Body of pancreas (tissue), 4 donors: ENCODE measurements around the gene OTUB2. TPM values are rescaled to one million over a fixed set of nuclear protein-coding genes. Genes with fewer than 3 reads are reported as not detected.

ENCODE experiments used
- ATAC-seq: fragments of 150-250 bp; one replicate; pipeline ENCODE4 v1.9.1; 2016
- DNase-seq, 4 donors: peaks; one replicate each; pipeline ENCODE4 v3.0.0-alpha.2; 2019
- H3K27ac ChIP-seq, 4 donors: fragments of 200-600 bp; sonication (generic); 1 replicate in 3 of 4; 2 replicates in 1 of 4; pipeline versions ENCODE4 v1.5.1 to v1.6.1; 2016 to 2019; ENCODE audit warnings: mild to moderate bottlenecking in 1 of 4, mixed read lengths in 1 of 4, moderate library complexity in 1 of 4
- H3K27me3 ChIP-seq, 2 donors: fragments of 200-600 bp; sonication (generic); one replicate each; pipeline ENCODE4 v1.6.0; 2016; ENCODE audit warnings: mild to moderate bottlenecking in 1 of 2
- H3K36me3 ChIP-seq, 2 donors: fragments of 200-600 bp; sonication (generic); replicated peaks in 1 of 2; 2 replicates each; pipeline ENCODE4 v1.5.1; 2016; ENCODE audit warnings: low read depth in 2 of 2; ENCODE audit not compliant: insufficient read depth in 1 of 2
- H3K4me1 ChIP-seq: fragments of 200-600 bp; sonication (generic); one replicate; pipeline ENCODE4 v1.6.0; 2016
- H3K4me3 ChIP-seq, 2 donors: fragments of 200-600 bp; sonication (generic); 1 replicate in 1 of 2; 2 replicates in 1 of 2; pipeline ENCODE4 v1.5.1; 2016 to 2019
- H3K9me3 ChIP-seq, 3 donors: fragments of 200-600 bp; sonication (generic); 1 replicate in 2 of 3; 2 replicates in 1 of 3; pipeline ENCODE4 v1.5.1; 2016
- CTCF ChIP-seq, 7 experiments: fragments of 450-650 bp in 4 of 7; fragments of 200-600 bp in 3 of 7; sonication (generic) in 3 of 7; IDR thresholded peaks; one replicate each; pipeline ENCODE4 v1.5.1; 2016 to 2019; ENCODE audit warnings: antibody characterized with exemption in 7 of 7
- POLR2A ChIP-seq, 3 donors: fragments of 450-650 bp; IDR thresholded peaks; one replicate each; pipeline ENCODE4 v1.6.1; 2016; ENCODE audit warnings: antibody characterized with exemption in 3 of 3, mild to moderate bottlenecking in 2 of 3
- WGBS, 2 donors: methylation state at CpG; one replicate each; pipeline ENCODE4 v1.1.5; 2017; 5-methylcytosine and 5-hydroxymethylcytosine counted together
- intact Hi-C: fragments of 100-400 bp; cut with DNase I; formaldehyde crosslinking; loops from one replicate; pipeline ENCODE4 v1.15.1; 2023
- total RNA-seq, 2 donors: library from RNA; depleted of rRNA; stranded (reverse); fragments of >200 nt; gene quantifications; one replicate each; pipeline ENCODE4 v1.1.0, GENCODE V29; 2016

OTUB2 gene
- total RNA-seq, 2 donors from 2014 or later, result 0.33 to 1.8 TPM

GRCh38 chr14:93999573-93999972 lies 26.6 kb upstream of the OTUB2 start:
- ATAC-seq (no peak), DNase-seq (no peak)
- Histone ChIP-seq H3K36me3 (no peaks in the 10 kb centered on the region), H3K27me3 (no peaks in the 10 kb centered on the region), H3K27ac (no peak overlapping the region), H3K9me3 (no peaks in the 10 kb centered on the region), H3K4me3 (no peak overlapping the region), H3K4me1 (no peaks in the 10 kb centered on the region)
- intact Hi-C loops, result no loop called here
- WGBS, 2 donors, result 63 to 69% methylated on average over 3 to 8 of the region's 8 CpGs
- TF ChIP-seq POLR2A (IDR thresholded peaks at IDR 0.05) (no peak), CTCF (IDR thresholded peaks at IDR 0.05) (no peak)

GRCh38 chr14:94000267-94000666 lies 25.9 kb upstream of the OTUB2 start:
- Histone ChIP-seq H3K4me3 (no peak overlapping the region), H3K27me3 (no peaks in the 10 kb centered on the region), H3K27ac (no peak overlapping the region), H3K36me3 (no peaks in the 10 kb centered on the region), H3K4me1 (no peaks in the 10 kb centered on the region), H3K9me3 (no peaks in the 10 kb centered on the region)
- WGBS, 2 donors, result 84 to 85% methylated on average over 6 of the region's 6 CpGs
- DNase-seq, result no peak
- no peak for ATAC-seq
- intact Hi-C loops, result loop anchor here (5.0 kb wide), 1 partner anchor 63 kb away; no protein-coding TSS in a partner anchor
- TF ChIP-seq CTCF (IDR thresholded peaks at IDR 0.05), result no peak

- ATAC-seq (no peak), DNase-seq (no peak)
These were observed 25.1 kb upstream of the OTUB2 start for GRCh38 chr14:94001016-94001415.

GRCh38 chr14:94001501-94002396 lies 24.4 kb upstream of the OTUB2 start:
- Histone ChIP-seq H3K27me3 (no peaks in the 10 kb centered on the region), H3K36me3 (no peaks in the 10 kb centered on the region), H3K27ac (no peak overlapping the region), H3K4me3 (no peak overlapping the region), H3K9me3 (no peaks in the 10 kb centered on the region), H3K4me1 (no peaks in the 10 kb centered on the region)
- DNase-seq (peak; percentile 58 to 65 (median 64)), ATAC-seq (peak; percentile 83)
- TF ChIP-seq CTCF (IDR thresholded peaks at IDR 0.05) (peak; percentile 89 to 99 (median 92)), POLR2A (IDR thresholded peaks at IDR 0.05) (no peak)
- 39 to 44% methylated on average over 25 to 26 of the region's 26 CpGs for WGBS, 2 donors
- intact Hi-C loops, result loop anchor here (5.0 kb wide), 1 partner anchor 64 kb away; no protein-coding TSS in a partner anchor

More at GRCh38 chr14:94001016-94001415, 25.1 kb upstream of the OTUB2 start:
- 61 to 90% methylated on average over 10 to 13 of the region's 13 CpGs for WGBS, 2 donors
- TF ChIP-seq POLR2A (IDR thresholded peaks at IDR 0.05), result no peak
- no peak for TF ChIP-seq CTCF (IDR thresholded peaks at IDR 0.05)
- Histone ChIP-seq H3K27ac (no peak overlapping the region), H3K9me3 (no peaks in the 10 kb centered on the region), H3K36me3 (no peaks in the 10 kb centered on the region), H3K4me3 (no peak overlapping the region), H3K4me1 (no peaks in the 10 kb centered on the region), H3K27me3 (no peaks in the 10 kb centered on the region)
- intact Hi-C loops, result loop anchor here (5.0 kb wide), 1 partner anchor 64 kb away; no protein-coding TSS in a partner anchor
